ENCODE results near the gene MINDY4.

Gene MINDY4

DNA sequence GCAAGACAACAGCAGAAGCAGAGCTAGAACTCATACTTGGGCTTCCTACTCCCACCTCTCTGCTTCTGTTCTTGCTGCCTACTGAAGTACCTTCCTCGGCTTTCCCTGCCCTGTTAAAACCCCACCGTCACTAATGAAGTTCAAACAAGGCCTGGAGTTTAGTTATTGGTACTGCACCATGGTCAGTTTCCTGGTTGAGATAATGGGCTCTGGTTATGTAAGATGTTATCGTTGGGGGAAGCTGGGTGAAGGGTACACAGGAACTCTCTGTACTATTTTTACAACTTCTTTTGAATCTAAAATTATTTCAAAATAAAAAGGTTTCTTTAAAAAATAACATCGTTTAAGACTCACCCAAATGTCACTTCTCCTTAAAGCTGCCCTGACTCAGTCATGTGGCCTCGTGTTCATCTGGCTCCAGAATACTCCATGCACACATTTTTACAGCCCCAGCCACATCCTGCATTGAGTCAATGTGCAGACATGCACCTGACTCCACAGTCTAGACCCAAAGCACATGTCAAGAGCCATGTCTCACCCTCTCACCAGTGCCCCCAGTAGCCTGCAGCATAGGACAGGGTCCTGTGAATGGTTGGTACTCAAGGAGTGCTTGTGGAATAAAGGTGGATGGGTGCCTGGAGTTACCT is 103.6 kb downstream of the MINDY4 start:
- H3K4me3 ChIP-seq (ENCODE audit: control insufficient read depth, low read depth, low read length), result no peak overlapping the region
- no peak for DNase-seq (ENCODE audit: low read depth)
- TF ChIP-seq, protein P1, sequence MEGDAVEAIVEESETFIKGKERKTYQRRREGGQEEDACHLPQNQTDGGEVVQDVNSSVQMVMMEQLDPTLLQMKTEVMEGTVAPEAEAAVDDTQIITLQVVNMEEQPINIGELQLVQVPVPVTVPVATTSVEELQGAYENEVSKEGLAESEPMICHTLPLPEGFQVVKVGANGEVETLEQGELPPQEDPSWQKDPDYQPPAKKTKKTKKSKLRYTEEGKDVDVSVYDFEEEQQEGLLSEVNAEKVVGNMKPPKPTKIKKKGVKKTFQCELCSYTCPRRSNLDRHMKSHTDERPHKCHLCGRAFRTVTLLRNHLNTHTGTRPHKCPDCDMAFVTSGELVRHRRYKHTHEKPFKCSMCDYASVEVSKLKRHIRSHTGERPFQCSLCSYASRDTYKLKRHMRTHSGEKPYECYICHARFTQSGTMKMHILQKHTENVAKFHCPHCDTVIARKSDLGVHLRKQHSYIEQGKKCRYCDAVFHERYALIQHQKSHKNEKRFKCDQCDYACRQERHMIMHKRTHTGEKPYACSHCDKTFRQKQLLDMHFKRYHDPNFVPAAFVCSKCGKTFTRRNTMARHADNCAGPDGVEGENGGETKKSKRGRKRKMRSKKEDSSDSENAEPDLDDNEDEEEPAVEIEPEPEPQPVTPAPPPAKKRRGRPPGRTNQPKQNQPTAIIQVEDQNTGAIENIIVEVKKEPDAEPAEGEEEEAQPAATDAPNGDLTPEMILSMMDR (IDR thresholded peaks at IDR 0.05; ENCODE audit: control insufficient read depth, insufficient read depth, low read depth, low read length, missing control alignments), result no peak

DNA sequence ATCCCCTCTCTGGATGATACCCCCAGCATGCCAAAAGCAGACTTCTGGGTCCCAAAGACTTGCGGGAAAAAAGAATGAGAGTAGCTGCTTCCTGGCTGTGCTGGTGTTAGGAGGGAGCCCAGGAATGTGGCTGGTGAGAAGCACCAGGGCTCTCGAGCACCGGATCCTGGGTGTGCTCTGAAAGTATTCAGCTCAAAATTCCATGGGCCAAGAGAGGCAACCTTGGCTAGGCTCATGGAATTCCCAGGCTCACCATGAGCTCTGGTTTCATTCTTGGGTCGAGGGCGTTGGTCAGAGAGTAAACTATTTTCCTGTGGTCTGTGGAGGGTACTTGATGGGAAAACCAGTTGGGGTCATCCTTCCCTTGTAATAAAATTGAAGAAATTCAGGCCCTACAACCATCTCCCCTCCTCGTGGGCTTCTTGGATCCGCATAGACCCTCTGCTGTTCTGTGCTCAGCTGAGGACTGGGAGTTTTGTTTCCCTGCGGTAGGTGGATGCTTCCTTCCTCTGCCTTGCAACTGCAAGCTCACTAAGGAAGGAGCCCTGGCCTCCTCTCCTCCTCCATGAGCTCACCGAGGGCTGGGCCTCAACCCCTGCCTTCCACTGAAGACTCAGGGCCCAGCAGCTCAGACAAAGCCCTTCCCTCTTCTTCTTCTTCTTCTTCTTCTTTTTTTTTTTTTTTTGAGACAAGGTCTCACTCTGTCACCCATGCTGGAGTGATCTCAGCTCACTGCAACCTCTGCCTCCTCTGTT is 106.0 kb downstream of the MINDY4 start:
- DNase-seq (ENCODE audit: low read depth), result no peak
- TF ChIP-seq, protein P1 (IDR thresholded peaks at IDR 0.05; ENCODE audit: control insufficient read depth, insufficient read depth, low read depth, low read length, missing control alignments), result no peak
- H3K4me3 ChIP-seq (ENCODE audit: control insufficient read depth, low read depth, low read length), result no peak overlapping the region

- TF ChIP-seq, protein P1 (IDR thresholded peaks at IDR 0.05; ENCODE audit: control insufficient read depth, insufficient read depth, low read depth, low read length, missing control alignments), result no peak
- H3K4me3 ChIP-seq (ENCODE audit: control insufficient read depth, low read depth, low read length), result no peak overlapping the region
- no peak for DNase-seq (ENCODE audit: low read depth)
Measured at GRCh38 chr7:30877993-30878392, 106.8 kb downstream of the MINDY4 start.

DNA sequence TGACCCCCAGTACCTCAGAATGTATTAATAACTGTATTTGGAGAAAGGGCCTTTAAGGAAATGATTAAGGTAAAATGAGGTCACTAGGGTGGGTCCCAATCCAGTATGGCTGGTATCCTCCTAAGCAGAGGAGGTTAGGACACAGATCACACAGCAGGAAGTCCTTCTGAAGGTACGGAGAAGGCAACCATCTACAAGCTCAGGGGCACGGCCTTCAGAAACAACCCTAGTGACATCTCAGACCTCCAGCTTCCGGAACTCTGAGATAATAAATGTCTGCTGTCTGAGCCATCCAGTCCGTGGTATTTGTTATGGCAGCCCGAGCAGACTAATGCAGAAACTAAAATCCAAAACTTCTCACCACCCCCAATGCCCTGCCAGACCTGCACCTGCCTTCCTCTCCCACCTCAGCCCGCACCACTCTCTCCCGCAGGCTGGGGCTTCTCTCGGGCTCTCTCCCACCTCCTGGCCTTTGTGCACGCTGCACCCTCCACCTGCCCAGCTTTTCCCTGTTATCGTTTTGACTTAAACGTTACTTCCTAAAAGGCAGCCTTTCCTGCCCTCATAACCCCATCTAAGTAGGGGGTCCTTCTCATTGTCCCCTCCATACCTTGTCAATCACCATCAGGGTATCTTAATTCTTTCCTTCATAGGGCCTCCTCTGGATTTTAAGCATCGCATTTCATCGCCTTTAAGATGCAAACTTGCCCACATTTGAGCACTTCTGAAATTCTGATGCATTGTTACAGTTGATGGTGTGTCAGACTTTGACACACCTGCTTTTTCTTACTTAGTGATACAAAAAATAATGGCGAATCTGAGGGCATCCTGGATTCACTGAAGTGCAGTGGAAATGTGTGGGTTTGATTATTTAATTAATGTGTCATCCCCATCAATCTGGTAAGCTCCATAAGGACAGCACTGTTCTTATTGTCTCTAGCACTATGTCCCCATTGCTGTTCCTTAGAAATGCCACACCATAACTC is 108.2 kb downstream of the MINDY4 start:
- TF ChIP-seq, protein P1 (IDR thresholded peaks at IDR 0.05; ENCODE audit: control insufficient read depth, insufficient read depth, low read depth, low read length, missing control alignments), result no peak
- no peak overlapping the region for H3K4me3 ChIP-seq (ENCODE audit: control insufficient read depth, low read depth, low read length)
- DNase-seq (ENCODE audit: low read depth), result no peak

GRCh38 chr7:30880125-30880720 is 109.0 kb downstream of the MINDY4 start:
- TF ChIP-seq, protein P1 (IDR thresholded peaks at IDR 0.05; ENCODE audit: control insufficient read depth, insufficient read depth, low read depth, low read length, missing control alignments), result no peak
- no peak for DNase-seq (ENCODE audit: low read depth)
- H3K4me3 ChIP-seq (ENCODE audit: control insufficient read depth, low read depth, low read length), result no peak overlapping the region

GRCh38 chr7:30880941-30881340 is 109.7 kb downstream of the MINDY4 start:
- no peak for DNase-seq (ENCODE audit: low read depth)
- TF ChIP-seq, protein P1 (IDR thresholded peaks at IDR 0.05; ENCODE audit: control insufficient read depth, insufficient read depth, low read depth, low read length, missing control alignments), result no peak
- no peak overlapping the region for H3K4me3 ChIP-seq (ENCODE audit: control insufficient read depth, low read depth, low read length)
